ENCODE data around the gene GRM5. TPM values are rescaled to one million over a fixed set of nuclear protein-coding genes. Genes with fewer than 3 reads are reported as not detected.

Gene GRM5
- total RNA-seq, 2 experiments from 2014 or later, result 0.02 TPM; not detected in 1

GRCh38 chr11:88569342-88569741 is 496.4 kb downstream of the GRM5 start:
- H3K36me3 Mint-ChIP-seq, result no peaks in the 10 kb centered on the region
- H3K9me3 Mint-ChIP-seq, result no peaks in the 10 kb centered on the region
- H3K27ac Mint-ChIP-seq, result no peak overlapping the region
- POLR2A ChIA-PET, result no interaction called here
- H3K4me3 Mint-ChIP-seq, result no peak overlapping the region
- H3K4me1 Mint-ChIP-seq (ENCODE audit: low read depth), result no peaks in the 10 kb centered on the region
- intact Hi-C loops (cut with micrococcal nuclease), result no loop called here
- no peaks in the 10 kb centered on the region for H3K27me3 Mint-ChIP-seq
- CTCF ChIA-PET, result no interaction called here
- no peak for DNase-seq

GRCh38 chr11:88555829-88556202 is 510.0 kb downstream of the GRM5 start:
- no peak overlapping the region for H3K4me3 Mint-ChIP-seq
- ChIA-PET CTCF (interaction anchor here (1.7 kb wide), 1 partner anchor 540 kb away, joined by 4 read pairs; no protein-coding TSS in a partner anchor), POLR2A (no interaction called here)
- peaks cover 2% of the 10 kb centered on the region for H3K27me3 Mint-ChIP-seq
- H3K4me1 Mint-ChIP-seq (ENCODE audit: low read depth), result no peaks in the 10 kb centered on the region
- no peaks in the 10 kb centered on the region for H3K9me3 Mint-ChIP-seq
- DNase-seq, result no peak
- intact Hi-C loops (cut with micrococcal nuclease), result no loop called here
- H3K36me3 Mint-ChIP-seq, result no peaks in the 10 kb centered on the region
- H3K27ac Mint-ChIP-seq, result no peak overlapping the region

GRCh38 chr11:88555018-88555828 is 510.6 kb downstream of the GRM5 start:
- Mint-ChIP-seq H3K4me1 (ENCODE audit: low read depth) (no peaks in the 10 kb centered on the region), H3K9me3 (no peaks in the 10 kb centered on the region), H3K27ac (no peak overlapping the region), H3K36me3 (no peaks in the 10 kb centered on the region), H3K4me3 (no peak overlapping the region), H3K27me3 (peaks cover 2% of the 10 kb centered on the region)
- CTCF ChIA-PET, result interaction anchor here (1.7 kb wide), 1 partner anchor 539 kb away, joined by 4 read pairs; no protein-coding TSS in a partner anchor
- POLR2A ChIA-PET, result no interaction called here
- intact Hi-C loops (cut with micrococcal nuclease), result no loop called here
- DNase-seq, result no peak

- CTCF ChIA-PET, result interaction anchor here (1.3 to 3.4 kb wide), 14 partner anchors 10 to 1200 kb away, joined by 3 to 58 read pairs (median 12); no protein-coding TSS in a partner anchor
- POLR2A ChIA-PET, result no interaction called here
- intact Hi-C loops (cut with micrococcal nuclease), result no loop called here
- DNase-seq, result no peak
- Mint-ChIP-seq H3K27me3 (peaks cover 5% of the 10 kb centered on the region), H3K36me3 (no peaks in the 10 kb centered on the region), H3K4me1 (ENCODE audit: low read depth) (no peaks in the 10 kb centered on the region), H3K27ac (no peak overlapping the region), H3K9me3 (no peaks in the 10 kb centered on the region), H3K4me3 (no peak overlapping the region)
Measured at GRCh38 chr11:88553204-88553603, 512.6 kb downstream of the GRM5 start.

- CTCF ChIA-PET, result interaction anchor here (0.7 to 3.4 kb wide), 28 partner anchors 9 to 1200 kb away, joined by 3 to 58 read pairs (median 4); no protein-coding TSS in a partner anchor
- Mint-ChIP-seq H3K4me1 (ENCODE audit: low read depth) (no peaks in the 10 kb centered on the region), H3K27me3 (peaks cover 5% of the 10 kb centered on the region), H3K27ac (no peak overlapping the region), H3K9me3 (no peaks in the 10 kb centered on the region), H3K4me3 (no peak overlapping the region), H3K36me3 (no peaks in the 10 kb centered on the region)
- POLR2A ChIA-PET, result no interaction called here
- peak; percentile 73 for DNase-seq
- intact Hi-C loops (cut with micrococcal nuclease), result no loop called here
Measured at GRCh38 chr11:88552379-88553062, 513.3 kb downstream of the GRM5 start.

- Mint-ChIP-seq H3K4me3 (no peak overlapping the region), H3K4me1 (ENCODE audit: low read depth) (peaks cover 11% of the 10 kb centered on the region), H3K36me3 (no peaks in the 10 kb centered on the region), H3K27ac (no peak overlapping the region), H3K27me3 (peaks cover 2% of the 10 kb centered on the region), H3K9me3 (no peaks in the 10 kb centered on the region)
- POLR2A ChIA-PET, result no interaction called here
- CTCF ChIA-PET, result interaction anchor here (0.9 to 4.4 kb wide), 14 partner anchors 7 to 667 kb away, joined by 3 to 50 read pairs (median 6); no protein-coding TSS in a partner anchor
- no peak for DNase-seq
- intact Hi-C loops (cut with micrococcal nuclease), result loop anchor here (1.0 to 5.0 kb wide), 8 partner anchors 60 to 1191 kb away; partner anchors contain the start of gene CTSC
Measured at GRCh38 chr11:88544656-88545280, 521.0 kb downstream of the GRM5 start.

- H3K27me3 Mint-ChIP-seq, result no peaks in the 10 kb centered on the region
- H3K36me3 Mint-ChIP-seq, result no peaks in the 10 kb centered on the region
- H3K4me1 Mint-ChIP-seq (ENCODE audit: low read depth), result peaks cover 11% of the 10 kb centered on the region
- peak; percentile 85 for DNase-seq
- intact Hi-C loops (cut with micrococcal nuclease), result loop anchor here (1.0 to 5.0 kb wide), 8 partner anchors 59 to 1191 kb away; partner anchors contain the start of gene CTSC
- CTCF ChIA-PET, result interaction anchor here (0.5 to 4.4 kb wide), 22 partner anchors 8 to 666 kb away, joined by 3 to 50 read pairs (median 4); partner anchors contain the start of gene CTSC
- no peak overlapping the region for H3K27ac Mint-ChIP-seq
- no peaks in the 10 kb centered on the region for H3K9me3 Mint-ChIP-seq
- POLR2A ChIA-PET, result no interaction called here
- no peak overlapping the region for H3K4me3 Mint-ChIP-seq
Measured at GRCh38 chr11:88543902-88544655, 521.7 kb downstream of the GRM5 start.

- DNase-seq, result no peak
- ChIA-PET POLR2A (no interaction called here), CTCF (interaction anchor here (0.8 to 4.4 kb wide), 2 partner anchors 11 to 309 kb away, joined by 4 to 24 read pairs; no protein-coding TSS in a partner anchor)
- Mint-ChIP-seq H3K27ac (no peak overlapping the region), H3K27me3 (peaks cover 5% of the 10 kb centered on the region), H3K4me1 (ENCODE audit: low read depth) (peaks cover 16% of the 10 kb centered on the region), H3K9me3 (no peaks in the 10 kb centered on the region), H3K36me3 (no peaks in the 10 kb centered on the region), H3K4me3 (no peak overlapping the region)
- intact Hi-C loops (cut with micrococcal nuclease), result loop anchor here (5.0 kb wide), 1 partner anchor 664 kb away; no protein-coding TSS in a partner anchor
Measured at GRCh38 chr11:88541006-88541405, 524.8 kb downstream of the GRM5 start.

GRCh38 chr11:88538098-88538497 is 527.7 kb downstream of the GRM5 start:
- no peak for DNase-seq
- peaks cover 4% of the 10 kb centered on the region for H3K9me3 Mint-ChIP-seq
- ChIA-PET CTCF (interaction anchor here (0.8 to 3.5 kb wide), 4 partner anchors 9 to 522 kb away, joined by 3 to 20 read pairs (median 7); no protein-coding TSS in a partner anchor), POLR2A (no interaction called here)
- H3K4me1 Mint-ChIP-seq (ENCODE audit: low read depth), result peaks cover 19% of the 10 kb centered on the region
- H3K27ac Mint-ChIP-seq, result no peak overlapping the region
- H3K27me3 Mint-ChIP-seq, result peaks cover 7% of the 10 kb centered on the region
- H3K4me3 Mint-ChIP-seq, result no peak overlapping the region
- intact Hi-C loops (cut with micrococcal nuclease), result no loop called here
- H3K36me3 Mint-ChIP-seq, result no peaks in the 10 kb centered on the region

- intact Hi-C loops (cut with micrococcal nuclease), result loop anchor here (2.0 kb wide), 4 partner anchors 53 to 237 kb away; partner anchors contain the start of gene CTSC
- H3K27me3 Mint-ChIP-seq, result peaks cover 8% of the 10 kb centered on the region
- H3K4me3 Mint-ChIP-seq, result no peak overlapping the region
- no peak for DNase-seq
- H3K27ac Mint-ChIP-seq, result no peak overlapping the region
- peaks cover 4% of the 10 kb centered on the region for H3K9me3 Mint-ChIP-seq
- H3K36me3 Mint-ChIP-seq, result no peaks in the 10 kb centered on the region
- H3K4me1 Mint-ChIP-seq (ENCODE audit: low read depth), result peaks cover 19% of the 10 kb centered on the region
- CTCF ChIA-PET, result interaction anchor here (0.8 to 3.5 kb wide), 4 partner anchors 9 to 521 kb away, joined by 3 to 20 read pairs (median 7); no protein-coding TSS in a partner anchor
- POLR2A ChIA-PET, result no interaction called here
Measured at GRCh38 chr11:88537613-88538012, 528.2 kb downstream of the GRM5 start.

- Mint-ChIP-seq H3K27ac (no peak overlapping the region), H3K36me3 (no peaks in the 10 kb centered on the region), H3K4me1 (ENCODE audit: low read depth) (peaks cover 19% of the 10 kb centered on the region), H3K27me3 (peaks cover 8% of the 10 kb centered on the region), H3K9me3 (peaks cover 4% of the 10 kb centered on the region), H3K4me3 (no peak overlapping the region)
- ChIA-PET POLR2A (interaction anchor here (1.2 kb wide), 1 partner anchor 115 kb away, joined by 4 read pairs; no protein-coding TSS in a partner anchor), CTCF (interaction anchor here (0.7 to 3.5 kb wide), 3 partner anchors 7 to 529 kb away, joined by 3 to 20 read pairs (median 4); no protein-coding TSS in a partner anchor)
- intact Hi-C loops (cut with micrococcal nuclease), result loop anchor here (1.0 to 2.0 kb wide), 7 partner anchors 52 to 361 kb away; partner anchors contain the start of genes CTSC and RAB38
- DNase-seq, result no peak
Measured at GRCh38 chr11:88536616-88537265, 529.0 kb downstream of the GRM5 start.

Measured in activated CD4-positive, alpha-beta memory T cell treated with anti-CD3 and anti-CD28 coated beads for 36 hours (primary cell).